Neutrophil (primary cell): Measurements from ENCODE around the gene GLYATL2.

ENCODE experiments used
- H3K27ac ChIP-seq: fragments of 200-600 bp; sonication (generic); 2 replicates; pipeline ENCODE4 v1.5.1; 2016; ENCODE audit warnings: mild to moderate bottlenecking, moderate library complexity
- H3K27me3 ChIP-seq: fragments of 200-600 bp; sonication (generic); 2 replicates; pipeline ENCODE4 v1.6.0; 2016; ENCODE audit warnings: mild to moderate bottlenecking
- H3K36me3 ChIP-seq: fragments of 200-600 bp; sonication (generic); 2 replicates; pipeline ENCODE4 v1.5.1; 2017
- H3K4me1 ChIP-seq, 2 experiments: fragments of 200-600 bp in 1 of 2; sonication (generic) in 1 of 2; 1 replicate in 1 of 2; 2 replicates in 1 of 2; pipeline versions ENCODE4 v1.5.1 to v1.6.1; 2013 to 2016; ENCODE audit warnings: low read depth in 1 of 2, low read length in 1 of 2, mild to moderate bottlenecking in 1 of 2, moderate library complexity in 1 of 2; ENCODE audit not compliant: control insufficient read depth in 1 of 2, insufficient read depth in 1 of 2
- H3K4me3 ChIP-seq, 2 experiments: fragments of 200-600 bp in 1 of 2; sonication (generic) in 1 of 2; 1 replicate in 1 of 2; 2 replicates in 1 of 2; pipeline ENCODE4 v1.5.1; 2013 to 2016; ENCODE audit warnings: low read depth in 1 of 2, low read length in 1 of 2, mild to moderate bottlenecking in 1 of 2, moderate library complexity in 1 of 2
- H3K9me3 ChIP-seq: fragments of 200-600 bp; sonication (generic); 2 replicates; pipeline ENCODE4 v1.5.1; 2016
- CTCF ChIP-seq: fragments of 200-600 bp; sonication (generic); IDR thresholded peaks from 2 replicates; pipeline ENCODE4 v1.5.1; 2016; ENCODE audit warnings: antibody characterized with exemption

GLYATL2 gene

GRCh38 chr11:58829786-58830185 is 14.7 kb downstream of the GLYATL2 start:
- Histone ChIP-seq H3K4me1 (no peaks in the 10 kb centered on the region), H3K9me3 (no peaks in the 10 kb centered on the region), H3K27ac (no peak overlapping the region), H3K36me3 (no peaks in the 10 kb centered on the region), H3K27me3 (peaks cover 29% of the 10 kb centered on the region), H3K4me3 (no peak overlapping the region)
- TF ChIP-seq CTCF, result no peak

- Histone ChIP-seq H3K4me1 (no peaks in the 10 kb centered on the region), H3K36me3 (no peaks in the 10 kb centered on the region), H3K4me3 (no peak overlapping the region), H3K27ac (no peak overlapping the region), H3K27me3 (no peaks in the 10 kb centered on the region), H3K9me3 (peaks cover 10% of the 10 kb centered on the region)
- TF ChIP-seq CTCF, result no peak
Observed at GRCh38 chr11:58813693-58814092, 30.8 kb downstream of the GLYATL2 start.

GRCh38 chr11:58811499-58811898 is 33.0 kb downstream of the GLYATL2 start:
- H3K4me1 ChIP-seq, result no peaks in the 10 kb centered on the region
- no peak overlapping the region for H3K27ac ChIP-seq
- no peak for TF ChIP-seq CTCF
- no peak overlapping the region for H3K4me3 ChIP-seq
- no peaks in the 10 kb centered on the region for H3K27me3 ChIP-seq
- peaks cover 8% of the 10 kb centered on the region for H3K9me3 ChIP-seq
- no peaks in the 10 kb centered on the region for H3K36me3 ChIP-seq

- Histone ChIP-seq H3K36me3 (no peaks in the 10 kb centered on the region), H3K4me1 (no peaks in the 10 kb centered on the region), H3K27me3 (no peaks in the 10 kb centered on the region), H3K4me3 (no peak overlapping the region), H3K27ac (no peak overlapping the region), H3K9me3 (no peaks in the 10 kb centered on the region)
- TF ChIP-seq CTCF, result no peak
Observed at GRCh38 chr11:58807343-58807742, 37.2 kb downstream of the GLYATL2 start.

- no peaks in the 10 kb centered on the region for H3K36me3 ChIP-seq
- no peak for TF ChIP-seq CTCF
- H3K27ac ChIP-seq, result no peak overlapping the region
- H3K9me3 ChIP-seq, result no peaks in the 10 kb centered on the region
- no peaks in the 10 kb centered on the region for H3K4me1 ChIP-seq
- H3K27me3 ChIP-seq, result no peaks in the 10 kb centered on the region
- H3K4me3 ChIP-seq, result no peak overlapping the region
Observed at GRCh38 chr11:58805065-58805464, 39.4 kb downstream of the GLYATL2 start.

- Histone ChIP-seq H3K27me3 (no peaks in the 10 kb centered on the region), H3K36me3 (no peaks in the 10 kb centered on the region), H3K4me1 (no peaks in the 10 kb centered on the region), H3K27ac (no peak overlapping the region), H3K4me3 (no peak overlapping the region), H3K9me3 (no peaks in the 10 kb centered on the region)
- no peak for TF ChIP-seq CTCF
Observed at GRCh38 chr11:58801974-58802545, 42.4 kb downstream of the GLYATL2 start.
